Measurements from ENCODE around the gene COLEC11.

The COLEC11 gene

GRCh38 chr2:3641841-3642421 is 47.0 kb downstream of the COLEC11 start:
- TF ChIP-seq CTCF (conservative IDR thresholded peaks at IDR 0.05; ENCODE audit: low read depth): no peak
- no peak for DNase-seq (ENCODE audit: low spot score)
- CTCF ChIA-PET: interaction anchor here (0.6 to 1.2 kb wide), 3 partner anchors 8 to 16 kb away, joined by 3 read pairs; no protein-coding TSS in a partner anchor
- POLR2A ChIA-PET (ENCODE audit: low non-redundant PET): no interaction called here
- no peak overlapping the region for H3K27ac ChIP-seq

DNA sequence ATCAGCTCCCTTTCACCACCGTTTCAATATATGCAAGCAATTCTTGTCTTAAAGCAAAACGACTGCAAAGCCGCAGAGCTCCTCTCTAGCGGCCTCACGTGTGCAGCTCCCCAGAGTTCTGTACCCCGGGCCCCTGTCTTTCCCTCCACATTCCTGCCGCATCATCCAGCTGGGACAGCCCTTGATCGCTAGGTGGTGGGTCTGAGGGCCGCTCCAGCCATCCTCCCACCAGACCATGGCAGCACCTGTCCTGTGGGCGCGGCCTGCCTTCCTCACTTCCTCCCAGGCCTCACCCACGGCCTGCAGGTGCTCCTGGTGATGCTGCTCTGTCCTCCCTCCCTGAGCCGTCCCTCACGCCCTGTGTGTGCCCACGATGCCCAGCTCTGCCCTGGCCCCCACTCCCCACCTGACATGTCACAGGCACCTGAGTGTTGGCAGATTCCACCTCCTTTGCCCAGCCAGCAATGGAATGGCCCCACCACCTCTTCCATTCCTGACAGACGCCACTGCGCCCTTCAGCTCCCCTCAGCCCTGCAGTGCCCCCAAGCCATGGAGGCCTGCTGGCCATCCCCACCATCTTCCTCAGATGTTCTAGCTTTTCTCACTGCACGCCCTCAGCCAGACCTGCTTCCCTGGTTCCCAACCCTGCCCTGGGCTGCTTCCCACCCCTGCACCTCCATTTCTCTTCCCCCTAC is 47.8 kb downstream of the COLEC11 start:
- no peak overlapping the region for H3K27ac ChIP-seq
- TF ChIP-seq CTCF (conservative IDR thresholded peaks at IDR 0.05; ENCODE audit: low read depth): no peak
- ChIA-PET CTCF (interaction anchor here (0.8 to 1.2 kb wide), 2 partner anchors 8 to 16 kb away, joined by 3 read pairs; no protein-coding TSS in a partner anchor), POLR2A (ENCODE audit: low non-redundant PET) (no interaction called here)
- DNase-seq (ENCODE audit: low spot score): no peak

DNA sequence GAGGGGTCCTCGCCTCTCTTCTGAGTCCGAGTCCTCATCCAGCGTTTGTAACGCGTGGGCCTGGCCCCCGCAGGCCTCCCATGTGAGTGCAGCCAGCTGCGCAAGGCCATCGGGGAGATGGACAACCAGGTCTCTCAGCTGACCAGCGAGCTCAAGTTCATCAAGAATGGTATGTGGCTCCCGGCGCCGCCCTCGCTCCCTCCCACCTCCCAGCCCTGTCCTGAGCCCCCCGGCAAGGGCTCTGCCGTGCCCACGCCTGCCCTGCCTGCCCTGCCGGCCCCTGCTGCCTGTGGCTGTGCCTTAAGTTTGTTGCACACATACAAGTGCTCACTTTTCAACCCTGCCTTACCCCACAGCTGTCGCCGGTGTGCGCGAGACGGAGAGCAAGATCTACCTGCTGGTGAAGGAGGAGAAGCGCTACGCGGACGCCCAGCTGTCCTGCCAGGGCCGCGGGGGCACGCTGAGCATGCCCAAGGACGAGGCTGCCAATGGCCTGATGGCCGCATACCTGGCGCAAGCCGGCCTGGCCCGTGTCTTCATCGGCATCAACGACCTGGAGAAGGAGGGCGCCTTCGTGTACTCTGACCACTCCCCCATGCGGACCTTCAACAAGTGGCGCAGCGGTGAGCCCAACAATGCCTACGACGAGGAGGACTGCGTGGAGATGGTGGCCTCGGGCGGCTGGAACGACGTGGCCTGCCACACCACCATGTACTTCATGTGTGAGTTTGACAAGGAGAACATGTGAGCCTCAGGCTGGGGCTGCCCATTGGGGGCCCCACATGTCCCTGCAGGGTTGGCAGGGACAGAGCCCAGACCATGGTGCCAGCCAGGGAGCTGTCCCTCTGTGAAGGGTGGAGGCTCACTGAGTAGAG is 48.7 kb downstream of the COLEC11 start:
- CTCF ChIA-PET: interaction anchor here (0.6 to 1.2 kb wide), 3 partner anchors 7 to 147 kb away, joined by 3 to 4 read pairs (median 3); no protein-coding TSS in a partner anchor
- POLR2A ChIA-PET (ENCODE audit: low non-redundant PET): no interaction called here

DNA sequence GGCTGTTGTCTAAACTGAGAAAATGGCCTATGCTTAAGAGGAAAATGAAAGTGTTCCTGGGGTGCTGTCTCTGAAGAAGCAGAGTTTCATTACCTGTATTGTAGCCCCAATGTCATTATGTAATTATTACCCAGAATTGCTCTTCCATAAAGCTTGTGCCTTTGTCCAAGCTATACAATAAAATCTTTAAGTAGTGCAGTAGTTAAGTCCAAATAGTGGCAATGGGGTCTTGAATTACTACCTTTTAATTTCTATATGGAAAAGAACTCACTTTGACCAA is 49.3 kb downstream of the COLEC11 start:
- CTCF ChIA-PET: interaction anchor here (0.6 kb wide), 3 partner anchors 11 to 147 kb away, joined by 3 to 4 read pairs (median 3); no protein-coding TSS in a partner anchor
- POLR2A ChIA-PET (ENCODE audit: low non-redundant PET): no interaction called here
- no peak for DNase-seq (ENCODE audit: low spot score)
- no peak for TF ChIP-seq CTCF (conservative IDR thresholded peaks at IDR 0.05; ENCODE audit: low read depth)
- H3K27ac ChIP-seq: no peak overlapping the region

More for the DNA sequence above, 48.7 kb downstream of the COLEC11 start:
- no peak for TF ChIP-seq CTCF (conservative IDR thresholded peaks at IDR 0.05; ENCODE audit: low read depth)
- no peak for DNase-seq (ENCODE audit: low spot score)
- H3K27ac ChIP-seq: no peak overlapping the region

GRCh38 chr2:3644891-3645605 is 50.1 kb downstream of the COLEC11 start:
- POLR2A ChIA-PET (ENCODE audit: low non-redundant PET): no interaction called here
- no peak for DNase-seq (ENCODE audit: low spot score)
- CTCF ChIA-PET: interaction anchor here (0.6 kb wide), 1 partner anchor 11 kb away, joined by 3 read pairs; no protein-coding TSS in a partner anchor
- no peak overlapping the region for H3K27ac ChIP-seq
- TF ChIP-seq CTCF (conservative IDR thresholded peaks at IDR 0.05; ENCODE audit: low read depth): no peak

Data from RWPE1 (cell line).